22Rv1 (cell line): ENCODE data around the gene KRTAP10-1.

Experiments used
- ZFX ChIP-seq: fragments of 450-650 bp; IDR thresholded peaks from 2 replicates; pipeline ENCODE4 v1.6.1; 2017; ENCODE audit warnings: antibody characterized with exemption, borderline replicate concordance
- TF ChIP-seq, protein P1 (sequence below): fragments of 450-650 bp; IDR thresholded peaks from 2 replicates; pipeline ENCODE4 v1.5.1; 2017; ENCODE audit warnings: mild to moderate bottlenecking

DNA sequence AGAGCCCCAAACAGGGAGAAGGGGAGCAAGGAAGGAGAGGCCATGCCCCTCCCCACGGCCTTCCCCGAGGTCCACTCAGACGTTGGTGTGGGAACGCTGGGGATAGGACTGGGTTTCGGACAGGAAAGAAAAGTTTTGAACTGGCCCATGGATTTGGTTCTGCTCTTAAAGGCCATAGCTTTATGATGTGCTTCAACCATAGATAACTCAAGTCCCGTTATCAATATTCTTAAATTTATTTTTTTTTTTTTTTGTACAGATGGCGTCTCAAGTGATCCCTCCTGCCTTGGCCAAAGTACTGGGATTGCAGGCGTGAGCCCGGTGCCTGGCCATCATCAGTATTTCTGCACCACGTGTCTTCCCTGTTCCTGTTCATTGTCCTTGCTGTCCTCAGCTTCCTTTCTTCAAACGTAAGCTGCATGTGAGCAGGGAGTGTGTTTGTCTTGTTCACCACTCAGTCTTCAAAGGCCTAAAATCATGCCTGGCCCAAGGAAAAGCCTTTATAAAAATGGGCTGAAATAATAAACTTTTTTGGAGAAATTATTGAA is 820 bp upstream of the KRTAP10-1 start:
- TF ChIP-seq, protein P1, sequence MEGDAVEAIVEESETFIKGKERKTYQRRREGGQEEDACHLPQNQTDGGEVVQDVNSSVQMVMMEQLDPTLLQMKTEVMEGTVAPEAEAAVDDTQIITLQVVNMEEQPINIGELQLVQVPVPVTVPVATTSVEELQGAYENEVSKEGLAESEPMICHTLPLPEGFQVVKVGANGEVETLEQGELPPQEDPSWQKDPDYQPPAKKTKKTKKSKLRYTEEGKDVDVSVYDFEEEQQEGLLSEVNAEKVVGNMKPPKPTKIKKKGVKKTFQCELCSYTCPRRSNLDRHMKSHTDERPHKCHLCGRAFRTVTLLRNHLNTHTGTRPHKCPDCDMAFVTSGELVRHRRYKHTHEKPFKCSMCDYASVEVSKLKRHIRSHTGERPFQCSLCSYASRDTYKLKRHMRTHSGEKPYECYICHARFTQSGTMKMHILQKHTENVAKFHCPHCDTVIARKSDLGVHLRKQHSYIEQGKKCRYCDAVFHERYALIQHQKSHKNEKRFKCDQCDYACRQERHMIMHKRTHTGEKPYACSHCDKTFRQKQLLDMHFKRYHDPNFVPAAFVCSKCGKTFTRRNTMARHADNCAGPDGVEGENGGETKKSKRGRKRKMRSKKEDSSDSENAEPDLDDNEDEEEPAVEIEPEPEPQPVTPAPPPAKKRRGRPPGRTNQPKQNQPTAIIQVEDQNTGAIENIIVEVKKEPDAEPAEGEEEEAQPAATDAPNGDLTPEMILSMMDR, result no peak
- no peak for TF ChIP-seq ZFX
